GM21526 (cell line): ENCODE data around the gene OLFML3.

ENCODE experiments used
- ATAC-seq: cut with Tn5 transposase; IDR thresholded peaks from one replicate; pipeline ENCODE4 v1.9.1; 2021; ENCODE audit warnings: moderate library complexity; ENCODE audit not compliant: unreplicated experiment, low FRiP score

The OLFML3 gene

GRCh38 chr1:114023377-114023776 is 44.1 kb downstream of the OLFML3 start:
- ATAC-seq, result no peak

- no peak for ATAC-seq
Observed at GRCh38 chr1:114024049-114024448, 44.8 kb downstream of the OLFML3 start.

- no peak for ATAC-seq
Observed at GRCh38 chr1:114025609-114026401, 46.5 kb downstream of the OLFML3 start.

GRCh38 chr1:114026797-114027196 is 47.5 kb downstream of the OLFML3 start:
- ATAC-seq, result no peak
